NCI-H2081 (cell line): ENCODE measurements around the gene DVL2.

Experiments used
- DNase-seq, 2 experiments: peaks; one replicate each; lab custom pipeline; 2025; lab: John Stamatoyannopoulos, UW

The DVL2 gene

GRCh38 chr17:7219812-7220592 is 14.3 kb downstream of the DVL2 start, which contains the start of the genes ACADVL and DLG4:
TSS of gene ACADVL (plus strand) at chr17:7219938. CDS start at chr17:7219985, 47 bp downstream.
TSS of gene DLG4 (minus strand) at chr17:7219836.
- DNase-seq: peak in 1 of 2 experiments; percentile 52

GRCh38 chr17:7219229-7219811 is 15.0 kb downstream of the DVL2 start:
- DNase-seq: no peak

GRCh38 chr17:7218758-7219157 is 15.6 kb downstream of the DVL2 start:
- no peak for DNase-seq

- DNase-seq: no peak
These were observed 16.2 kb downstream of the DVL2 start for GRCh38 chr17:7218166-7218565.

GRCh38 chr17:7217113-7217987 is 17.0 kb downstream of the DVL2 start:
- DNase-seq: peak; percentile 11 to 38

- no peak for DNase-seq
These were observed 17.8 kb downstream of the DVL2 start for GRCh38 chr17:7216242-7217112.

- no peak for DNase-seq
These were observed 18.6 kb downstream of the DVL2 start for GRCh38 chr17:7215652-7216180.

- no peak for DNase-seq
These were observed 19.1 kb downstream of the DVL2 start for GRCh38 chr17:7215136-7215638.

GRCh38 chr17:7214300-7215135 is 19.8 kb downstream of the DVL2 start:
- peak; percentile 91 to 95 for DNase-seq

- peak; percentile 83 to 84 for DNase-seq
These were observed 20.4 kb downstream of the DVL2 start for GRCh38 chr17:7213895-7214299.

- peak in 1 of 2 experiments; percentile 0 for DNase-seq
These were observed 22.6 kb downstream of the DVL2 start for GRCh38 chr17:7211491-7212273.

- no peak for DNase-seq
These were observed 25.4 kb downstream of the DVL2 start for GRCh38 chr17:7208754-7209460.

GRCh38 chr17:7208027-7208571 is 26.2 kb downstream of the DVL2 start:
- DNase-seq: no peak

GRCh38 chr17:7207120-7208001 is 27.0 kb downstream of the DVL2 start:
- no peak for DNase-seq

GRCh38 chr17:7205561-7205960 is 28.8 kb downstream of the DVL2 start:
- DNase-seq: no peak

- DNase-seq: peak; percentile 71 to 81
These were observed 29.4 kb downstream of the DVL2 start for GRCh38 chr17:7204828-7205461.

- DNase-seq: peak in 1 of 2 experiments; percentile 29
These were observed 30.0 kb downstream of the DVL2 start for GRCh38 chr17:7204336-7204735.
